Adipose tissue (tissue), 3 donors: ENCODE measurements around the gene KIAA1958. TPM values are rescaled to one million over a fixed set of nuclear protein-coding genes. Genes with fewer than 3 reads are reported as not detected.
"Not testable (repeated sequence)": the region's sequence is repeated elsewhere in the genome, so short reads cannot be mapped to it uniquely, and the experiment has no call there.

Experiments used
- H3K27ac ChIP-seq: one replicate; pipeline ENCODE4 v1.5.1; 2013; ENCODE audit warnings: low read depth, low read length
- WGBS, 3 donors: extraction: QIAGEN DNeasy Blood & Tissue Kit; methylation state at CpG; one replicate each; pipeline ENCODE4 v1.1.7; 2013; 5-methylcytosine and 5-hydroxymethylcytosine counted together
- polyA plus RNA-seq, 3 donors: library from polyadenylated mRNA; stranded (reverse); fragments of 200-250 nt; gene quantifications; one replicate each; pipeline ENCODE4 v1.2.3, GENCODE V29; 2013
- donor health status: healthy with polysubstance abuse.
- donor health status: Bipolar disorder and iron deficiency.
- donor health status: healthy.

Gene KIAA1958
- polyA plus RNA-seq, 3 donors = 0.82 to 1.2 (median 0.90) TPM

DNA sequence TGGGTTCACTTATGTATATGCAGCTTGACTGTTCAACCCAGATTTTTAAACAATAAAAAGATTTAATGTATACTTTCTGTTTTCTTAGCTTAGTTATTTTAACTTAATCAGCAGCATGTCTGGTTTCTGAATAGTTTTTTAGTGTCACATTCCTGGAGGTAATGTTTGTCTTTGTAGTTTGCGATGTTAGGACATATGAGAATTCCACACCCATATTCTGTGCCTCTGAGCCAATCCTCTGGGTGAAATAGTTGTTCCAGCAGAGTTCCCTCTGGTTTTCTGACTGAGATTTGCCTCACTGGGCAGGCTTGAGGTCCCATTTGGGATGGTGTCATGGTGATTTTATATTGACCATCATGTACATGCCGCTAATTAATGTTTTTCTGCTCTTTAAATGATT, 182.7 kb downstream of the KIAA1958 start:
- no peak overlapping the region for H3K27ac ChIP-seq
- WGBS, 3 donors = 92 to 95% (median 94%) methylated on average over 2 of the region's 2 CpGs

DNA sequence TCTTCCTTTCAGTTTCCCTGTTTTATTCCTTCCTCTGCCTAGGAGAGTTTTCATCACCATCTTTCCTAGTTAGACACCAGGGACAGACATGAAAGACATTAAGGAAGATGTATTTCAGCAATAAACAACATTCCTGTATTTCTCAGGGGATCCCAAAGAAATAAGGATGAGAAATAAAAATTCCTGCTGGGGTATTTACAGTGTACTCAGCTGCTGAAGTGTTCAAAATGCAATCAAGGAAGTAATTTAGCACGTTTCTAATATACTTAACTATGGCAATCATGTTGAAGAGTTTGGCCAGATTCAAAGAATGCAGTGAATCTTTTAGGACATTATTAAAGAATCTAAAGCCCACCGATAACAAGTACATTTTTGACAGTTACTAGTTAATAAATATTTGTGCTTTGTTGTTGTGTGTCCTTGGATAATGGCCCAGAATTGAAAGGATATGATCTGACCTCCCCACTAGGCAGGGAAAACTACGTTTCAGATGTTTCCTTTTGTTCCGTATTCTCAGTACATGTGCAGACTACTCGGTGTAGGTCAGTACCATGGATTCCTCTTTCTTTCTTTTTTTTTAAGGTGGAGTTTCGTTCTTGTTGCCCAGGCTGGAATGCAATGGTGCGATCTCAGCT, 184.5 kb downstream of the KIAA1958 start:
- no peak overlapping the region for H3K27ac ChIP-seq
- WGBS, 3 donors = 52 to 58% (median 54%) methylated on average over 7 of the region's 7 CpGs

DNA sequence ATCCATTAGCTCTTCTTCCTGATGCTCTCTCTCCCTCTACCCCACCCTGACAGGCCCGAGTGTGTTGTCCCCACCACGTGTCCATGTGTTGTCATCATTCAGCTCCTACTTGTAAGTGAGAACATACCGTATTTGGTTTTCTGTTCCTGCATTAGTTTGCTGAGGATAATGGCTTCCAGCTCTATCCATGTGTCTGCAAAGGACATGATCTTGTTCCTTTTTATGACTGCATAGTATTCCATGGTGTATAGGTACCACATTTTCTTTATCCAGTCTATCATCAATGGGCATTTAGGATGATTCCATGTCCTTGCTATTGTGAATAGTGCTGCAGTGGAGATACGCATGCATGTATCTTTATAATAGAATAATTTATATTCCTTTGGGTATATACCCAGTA, 186.6 kb downstream of the KIAA1958 start:
- 86 to 97% (median 93%) methylated on average over 4 of the region's 4 CpGs for WGBS, 3 donors
- not testable (repeated sequence) for H3K27ac ChIP-seq

DNA sequence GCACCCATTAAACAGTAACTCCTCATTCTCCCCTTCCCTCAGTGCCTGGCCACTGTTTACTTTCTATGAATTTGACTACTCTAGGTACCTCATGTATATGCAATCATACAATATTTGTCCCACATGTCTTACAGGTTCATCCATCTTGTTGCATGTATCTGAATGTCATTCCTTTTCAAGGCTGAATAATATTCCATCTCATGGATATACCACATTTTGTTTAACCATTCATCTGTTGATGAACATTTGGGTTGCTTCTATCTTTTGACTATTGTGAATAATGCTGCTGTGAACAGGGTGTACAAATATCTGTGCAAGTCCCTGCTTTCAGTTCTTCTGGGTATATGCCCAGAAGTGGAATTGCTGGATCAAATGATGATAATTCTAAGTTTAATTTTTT, 190.4 kb downstream of the KIAA1958 start:
- no peak overlapping the region for H3K27ac ChIP-seq

DNA sequence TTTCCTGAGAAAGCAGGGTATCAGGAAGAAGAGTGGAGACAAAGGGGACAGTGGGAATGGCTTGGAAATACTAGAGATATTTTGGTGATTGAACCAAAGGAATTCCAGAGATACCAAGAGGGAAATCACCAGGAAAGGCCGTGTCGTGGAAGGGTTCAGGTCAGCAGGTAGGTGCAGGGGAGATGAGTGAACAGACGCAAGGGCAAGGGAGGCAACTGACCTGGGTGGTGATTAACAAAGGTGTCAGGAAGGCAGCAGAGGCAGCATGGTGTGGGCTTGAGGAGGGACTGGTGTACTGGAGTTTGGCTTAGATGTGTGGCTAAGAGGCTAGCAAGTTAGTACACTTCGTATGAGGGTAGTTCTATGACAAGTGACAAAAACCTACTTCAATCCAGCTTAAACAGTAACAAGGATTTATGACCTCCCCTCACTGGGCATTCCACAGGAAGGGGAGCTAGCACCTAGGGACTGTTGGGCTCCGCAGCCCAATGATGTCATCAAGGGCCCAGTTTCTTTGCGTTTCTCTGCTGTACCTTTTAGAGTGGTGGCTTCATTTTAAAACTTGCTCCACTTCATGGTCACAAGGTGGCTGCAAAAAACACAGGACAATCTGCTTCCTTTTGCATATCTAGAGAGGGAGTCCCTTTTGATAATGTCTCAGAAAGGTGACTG, 194.2 kb downstream of the KIAA1958 start:
- no peak overlapping the region for H3K27ac ChIP-seq
- 73 to 87% (median 77%) methylated on average over 6 of the region's 6 CpGs for WGBS, 3 donors

- WGBS, 3 donors = 92 to 94% (median 93%) methylated on average over 6 of the region's 6 CpGs
- no peak overlapping the region for H3K27ac ChIP-seq
These were observed 202.6 kb downstream of the KIAA1958 start for GRCh38 chr9:112689161-112689740.

DNA sequence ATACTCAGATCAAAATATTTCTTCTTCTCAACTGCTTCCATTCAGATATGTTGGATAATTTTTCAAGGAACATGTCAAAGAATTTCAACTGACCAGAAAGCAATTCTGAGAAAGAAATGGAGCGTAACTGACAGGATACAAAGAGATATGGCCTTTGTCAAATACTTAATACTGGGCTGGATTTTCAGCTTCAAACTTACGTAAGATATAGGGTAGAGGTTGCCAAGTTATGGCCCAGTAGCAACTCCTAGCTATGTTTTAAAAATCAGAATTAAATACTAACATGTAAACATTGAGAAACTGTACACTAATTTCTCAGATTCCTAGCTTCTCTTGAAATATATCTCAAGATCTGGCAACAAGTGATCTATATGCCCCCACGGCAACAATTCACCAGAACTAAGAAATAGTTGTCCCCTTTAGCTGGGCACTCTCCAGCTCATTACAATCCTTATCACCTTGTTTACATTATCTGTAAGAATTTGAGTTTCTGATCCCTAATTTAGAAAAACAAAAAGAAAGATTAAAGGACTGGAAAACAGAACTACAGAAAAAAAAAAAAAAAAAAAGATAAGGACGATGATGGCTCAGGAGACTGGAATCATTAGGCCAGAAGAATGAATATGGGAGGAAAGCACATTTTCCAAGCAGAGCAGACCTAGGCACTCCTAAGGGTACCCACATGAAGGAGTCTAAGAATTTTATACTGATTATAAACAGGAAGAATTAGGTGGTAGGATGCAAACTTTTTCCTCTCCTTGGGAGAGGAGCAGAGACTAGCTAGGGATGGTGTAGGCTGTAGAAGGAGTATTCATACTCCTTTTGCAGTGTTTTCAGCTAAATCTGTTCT, 208.3 kb downstream of the KIAA1958 start:
- no peak overlapping the region for H3K27ac ChIP-seq
- whole genome bisulfite sequencing, 3 donors = 69 to 85% (median 83%) methylated on average over 4 of the region's 4 CpGs

GRCh38 chr9:112696461-112696860, 209.8 kb downstream of the KIAA1958 start:
- H3K27ac ChIP-seq = no peak overlapping the region
- WGBS, 3 donors = 96 to 99% (median 99%) methylated on average over 5 of the region's 5 CpGs

DNA sequence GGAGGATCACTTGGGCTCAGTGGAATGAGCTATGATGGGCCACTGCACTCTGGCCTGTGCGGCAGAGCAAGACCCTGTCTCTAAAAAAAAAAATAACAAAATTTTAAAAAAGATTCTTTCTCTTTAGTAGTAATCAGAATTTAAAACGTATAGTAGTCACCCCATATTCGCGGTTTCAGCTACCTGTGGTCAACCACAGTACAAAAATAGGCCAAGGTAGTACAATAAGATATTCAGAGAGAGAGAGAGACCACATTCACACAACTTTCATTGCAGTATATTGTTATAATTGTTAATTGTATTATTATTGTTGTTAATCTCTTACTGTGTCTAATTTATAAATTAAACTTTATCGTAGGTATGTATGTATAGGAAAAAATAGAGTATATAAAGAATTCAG, 212.6 kb downstream of the KIAA1958 start:
- H3K27ac ChIP-seq = no peak overlapping the region
- 84 to 97% (median 89%) methylated on average over 5 of the region's 5 CpGs for WGBS, 3 donors

DNA sequence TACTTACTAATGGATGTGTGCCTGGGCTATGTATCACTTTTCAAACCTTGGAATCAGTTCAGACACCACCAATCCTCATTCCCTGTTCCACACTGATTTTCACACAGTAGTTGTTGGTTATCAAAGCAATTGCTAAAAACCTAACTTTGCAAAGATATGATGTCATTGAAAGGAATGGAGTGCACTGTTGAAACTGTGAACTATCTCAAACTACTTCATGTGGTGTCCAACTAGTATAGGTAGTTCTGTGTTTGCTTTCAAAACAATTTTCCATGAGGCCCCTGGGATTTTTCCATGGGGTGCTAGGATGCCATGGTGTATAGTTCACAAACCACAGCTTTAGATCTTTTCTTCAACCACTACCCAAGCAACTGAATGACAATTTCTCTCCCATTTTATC, 213.5 kb downstream of the KIAA1958 start:
- H3K27ac ChIP-seq = no peak overlapping the region

DNA sequence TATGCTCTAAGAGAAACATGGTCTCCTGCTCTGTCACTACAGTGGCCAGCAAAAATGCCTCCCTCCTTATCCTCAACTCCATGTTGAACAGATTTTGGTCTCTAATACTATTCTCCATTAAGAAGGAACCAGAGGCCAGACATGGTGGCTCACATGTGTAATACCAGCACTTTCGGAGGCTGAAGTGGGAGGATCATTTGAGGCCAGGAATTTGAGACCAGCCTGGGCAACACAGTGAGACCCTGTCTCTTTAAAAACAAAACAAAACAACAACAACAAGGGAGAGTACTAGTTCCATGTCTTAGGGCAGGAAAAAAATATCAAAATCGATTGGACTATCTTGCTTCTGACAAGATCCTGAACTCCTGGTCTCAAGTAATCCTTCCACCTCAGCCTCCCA, 216.7 kb downstream of the KIAA1958 start:
- no peak overlapping the region for H3K27ac ChIP-seq
- WGBS, 3 donors = 87 to 97% (median 96%) methylated on average over 2 of the region's 2 CpGs

DNA sequence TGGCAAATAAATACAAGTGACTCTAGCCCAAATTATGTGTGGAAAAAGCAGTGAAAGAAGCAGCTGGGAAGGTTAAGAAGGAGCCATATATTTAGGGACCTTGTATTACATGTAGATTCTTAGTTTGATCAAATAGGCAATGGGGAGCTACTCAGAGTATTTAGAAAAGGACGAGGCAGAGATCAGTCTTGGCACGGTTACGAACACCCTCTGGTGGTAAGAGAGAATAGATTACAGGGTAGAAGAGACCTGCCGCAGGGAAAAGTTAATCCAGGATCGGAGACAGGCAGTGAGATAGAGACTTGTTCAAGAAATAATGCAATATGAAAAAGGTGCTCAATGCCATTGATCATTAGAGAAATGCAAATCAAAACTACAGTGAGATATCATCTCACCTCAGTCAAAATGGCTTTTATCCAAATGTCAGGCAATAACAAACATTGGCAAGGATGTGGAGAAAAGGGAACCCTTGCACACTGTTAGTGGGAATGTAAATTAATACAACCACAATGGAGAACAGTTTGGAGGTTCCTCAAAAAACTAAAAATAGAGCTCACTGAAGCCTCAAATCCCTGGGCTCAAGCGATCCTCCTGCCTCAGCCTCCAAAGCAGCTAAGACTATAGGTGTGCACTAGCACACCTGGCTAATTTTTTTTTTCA, 219.3 kb downstream of the KIAA1958 start:
- 30 to 75% (median 67%) methylated on average over 6 of the region's 6 CpGs for WGBS, 3 donors
- no peak overlapping the region for H3K27ac ChIP-seq

DNA sequence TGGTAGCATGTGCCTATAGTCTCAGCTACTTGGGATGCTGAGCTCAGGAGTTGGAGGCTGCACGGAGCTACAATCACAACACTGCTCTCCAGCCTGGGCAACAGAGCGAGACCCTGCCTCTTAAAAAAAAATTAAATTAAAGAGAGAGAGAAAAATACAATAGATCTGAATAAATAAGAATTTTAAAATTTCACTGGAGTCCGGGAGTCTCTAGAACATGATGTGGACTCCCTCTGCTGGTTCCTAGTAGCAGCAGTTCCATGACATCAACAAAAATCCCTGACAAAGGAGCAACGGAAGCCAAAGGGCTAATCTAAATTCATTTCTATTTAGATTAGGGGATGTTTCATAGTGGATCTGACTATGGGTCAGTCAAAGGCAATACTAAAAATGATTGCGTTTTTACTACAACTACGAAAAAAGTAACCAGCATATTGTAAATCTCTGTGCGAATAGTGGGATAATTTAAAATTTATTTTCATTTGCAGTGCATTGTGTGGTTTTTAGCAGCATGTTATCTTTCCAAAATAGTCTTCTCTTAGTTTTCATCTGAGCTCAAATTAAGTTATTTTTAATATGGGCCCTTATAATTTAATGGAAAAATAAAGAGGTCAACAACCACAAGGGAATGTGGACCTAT, 224.5 kb downstream of the KIAA1958 start:
- H3K27ac ChIP-seq = no peak overlapping the region
- WGBS, 3 donors = 74 to 83% (median 77%) methylated on average over 7 of the region's 7 CpGs

- 97 to 100% (median 98%) methylated on average over 3 of the region's 3 CpGs for WGBS, 3 donors
- no peak overlapping the region for H3K27ac ChIP-seq
These were observed 226.1 kb downstream of the KIAA1958 start for GRCh38 chr9:112712678-112713077.

DNA sequence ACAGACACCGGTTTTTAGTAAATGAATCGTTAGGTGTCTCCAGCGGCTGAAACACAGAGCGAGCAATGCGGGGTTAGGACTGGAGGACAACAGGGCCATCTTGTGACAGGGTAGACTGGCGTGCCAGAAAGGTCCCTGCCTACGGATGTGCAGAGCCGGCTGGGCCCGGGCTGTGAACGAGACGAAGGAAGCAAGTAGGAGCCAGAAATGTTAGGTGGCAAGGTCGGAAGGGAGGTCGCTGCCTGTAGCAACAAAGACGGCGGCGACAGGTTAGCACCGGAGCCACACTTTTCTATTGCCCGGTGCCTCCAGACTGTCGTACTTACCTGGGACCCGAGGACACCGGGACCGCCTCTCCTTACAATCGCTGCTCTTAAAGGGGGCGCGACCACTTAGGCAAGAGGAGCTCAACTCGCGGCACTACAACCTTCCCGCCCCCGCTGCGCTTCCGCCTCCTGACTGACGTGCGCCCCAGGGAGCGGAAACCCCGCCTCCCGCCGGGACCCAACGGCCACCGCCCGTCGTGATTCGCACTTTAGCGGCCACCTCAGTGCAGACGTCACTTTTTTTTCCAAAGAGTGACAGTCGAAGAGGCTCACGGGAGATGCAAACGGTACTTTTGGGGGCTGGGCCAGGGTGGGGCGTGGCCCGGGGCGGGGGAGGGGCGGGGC, 231.2 kb downstream of the KIAA1958 start, which contains the start of gene INIP:
Gene INIP (minus strand): TSS at position 457 of the 671 bp plus-strand sequence. CDS start 1,632 bp downstream, outside the sequence.
- H3K27ac ChIP-seq = no peak within 1 kb of the TSS
- WGBS, 3 donors = 0 to 1% (median 0%) methylated on average over 51 of the region's 51 CpGs
